HepG2 (cell line): ENCODE measurements around the gene NT5M. TPM values are rescaled to one million over a fixed set of nuclear protein-coding genes. Genes with fewer than 3 reads are reported as not detected.

Source experiments
- BCL6 ChIP-seq: IDR thresholded peaks from 2 replicates; pipeline ENCODE4 v1.6.1; 2016; ENCODE audit warnings: missing genetic modification reagents, missing compliant biosample characterization
- CC2D1A ChIP-seq: sonication (generic); formaldehyde crosslinking; IDR thresholded peaks from 2 replicates; pipeline ENCODE4 v1.8.1; 2023; ENCODE audit warnings: mild to moderate bottlenecking, missing genetic modification reagents
- ELF3 ChIP-seq: IDR thresholded peaks from 2 replicates; pipeline ENCODE4 v1.6.1; 2016; ENCODE audit warnings: missing genetic modification reagents, missing compliant biosample characterization
- HDAC1 ChIP-seq: sonication (generic); formaldehyde crosslinking; IDR thresholded peaks from 2 replicates; pipeline ENCODE4 v1.5.1; 2020; ENCODE audit warnings: mild to moderate bottlenecking, missing genetic modification reagents
- ISX ChIP-seq: sonication (generic); formaldehyde crosslinking; conservative IDR thresholded peaks from 2 replicates; pipeline ENCODE4 v1.5.0; 2020; ENCODE audit warnings: missing genetic modification reagents
- KAT8 ChIP-seq: IDR thresholded peaks from 2 replicates; pipeline ENCODE4 v1.6.1; 2016; ENCODE audit warnings: missing genetic modification reagents, missing compliant biosample characterization
- MXD3 ChIP-seq: IDR thresholded peaks from 2 replicates; pipeline ENCODE4 v1.6.1; 2016; ENCODE audit warnings: mild to moderate bottlenecking, missing biosample characterization, missing genetic modification reagents
- NR2F1 ChIP-seq, 2 experiments: fragments of 450-650 bp in 1 of 2; formaldehyde crosslinking in 1 of 2; IDR thresholded peaks; 2 replicates each; pipeline versions ENCODE4 v1.5.0 to v1.6.1; 2016 to 2020; ENCODE audit warnings: mild to moderate bottlenecking in 1 of 2, missing compliant biosample characterization in 1 of 2, missing genetic modification reagents in 1 of 2, moderate library complexity in 1 of 2
- RELA ChIP-seq: sonication (generic); formaldehyde crosslinking; IDR thresholded peaks from 2 replicates; pipeline ENCODE4 v1.4.0; 2020; ENCODE audit warnings: missing genetic modification reagents
- SIX4 ChIP-seq: sonication (generic); formaldehyde crosslinking; IDR thresholded peaks from 2 replicates; pipeline ENCODE4 v1.4.0; 2020; ENCODE audit warnings: missing genetic modification reagents
- STAT5B ChIP-seq: sonication (generic); formaldehyde crosslinking; IDR thresholded peaks from 2 replicates; pipeline ENCODE4 v1.4.0; 2020; ENCODE audit warnings: missing genetic modification reagents
- SUZ12 ChIP-seq: fragments of 150-350 bp; IDR thresholded peaks from 2 replicates; pipeline ENCODE4 v1.6.1; 2014; ENCODE audit warnings: low read depth, low read length
- ZBTB39 ChIP-seq: sonication (generic); formaldehyde crosslinking; IDR thresholded peaks from 2 replicates; pipeline ENCODE4 v1.5.0; 2020; ENCODE audit warnings: missing genetic modification reagents
- ZFX ChIP-seq: sonication (generic); formaldehyde crosslinking; IDR thresholded peaks from 2 replicates; pipeline ENCODE4 v1.4.0; 2020; ENCODE audit warnings: mild to moderate bottlenecking, low read depth, missing genetic modification reagents, moderate library complexity
- ZNF230 ChIP-seq: sonication (generic); formaldehyde crosslinking; IDR thresholded peaks from 2 replicates; pipeline ENCODE4 v1.4.0; 2020; ENCODE audit warnings: mild to moderate bottlenecking, missing genetic modification reagents
- ZNF317 ChIP-seq: sonication (generic); formaldehyde crosslinking; IDR thresholded peaks from 2 replicates; pipeline ENCODE4 v1.5.0; 2020; ENCODE audit warnings: mild to moderate bottlenecking, missing genetic modification reagents
- ZNF468 ChIP-seq: sonication (generic); formaldehyde crosslinking; IDR thresholded peaks from 2 replicates; pipeline ENCODE4 v1.8.0; 2022; ENCODE audit warnings: mild to moderate bottlenecking, moderate library complexity, missing genetic modification reagents
- ZNF501 ChIP-seq: sonication (generic); formaldehyde crosslinking; IDR thresholded peaks from 2 replicates; pipeline ENCODE4 v1.5.1; 2020; ENCODE audit warnings: mild to moderate bottlenecking, moderate library complexity, missing genetic modification reagents
- ZNF513 ChIP-seq: sonication (generic); formaldehyde crosslinking; conservative IDR thresholded peaks from 2 replicates; pipeline ENCODE4 v1.5.0; 2020; ENCODE audit warnings: missing genetic modification reagents
- ZNF597 ChIP-seq: sonication (generic); formaldehyde crosslinking; IDR thresholded peaks from 2 replicates; pipeline ENCODE4 v1.5.0; 2020; ENCODE audit warnings: missing genetic modification reagents
- ZNF615 ChIP-seq: sonication (generic); formaldehyde crosslinking; IDR thresholded peaks from 2 replicates; pipeline ENCODE4 v1.5.0; 2020; ENCODE audit warnings: mild to moderate bottlenecking, missing genetic modification reagents, borderline replicate concordance
- polyA plus RNA-seq, 8 experiments: library from polyadenylated mRNA; depleted of rRNA in 3 of 8; stranded (reverse) in 7 of 8; unstranded in 1 of 8; fragments of >200 nt; fragmentation: Illumina TruSeq in 4 of 8; extraction: Trizol in 4 of 8; gene quantifications; 2 replicates each; pipeline versions ENCODE4 v1.2.1 to v1.2.3, GENCODE V29; 2011 to 2016; ENCODE audit warnings: low read depth in 4 of 8, missing spikeins in 1 of 8, mixed read lengths in 1 of 8; ENCODE audit not compliant: insufficient read depth in 1 of 8
- total RNA-seq, 5 experiments: library from RNA; depleted of rRNA; stranded (reverse); fragments of >200 nt; fragmentation: Illumina TruSeq; extraction: Trizol; gene quantifications; 2 replicates each; pipeline ENCODE4 v1.2.3, GENCODE V29; 2016; ENCODE audit warnings: low read depth in 1 of 5

The NT5M gene
- total and polyA plus RNA-seq, 2 of the 13 experiments (the other 11 are each of a cell fraction or from before 2014, with no cell fraction given), result 0.55 to 0.78 TPM

GRCh38 chr17:17280613-17281549 lies 22.3 kb upstream of the NT5M start, which contains the start of gene COPS3 (continued):
- no peak for TF ChIP-seq ZBTB39
- TF ChIP-seq ZFX (CRISPR knock-in tag), result peak; percentile 87
- TF ChIP-seq ZNF513 (CRISPR knock-in tag), result no peak
- TF ChIP-seq NR2F1 (CRISPR knock-in tag; IDR thresholded peaks at IDR 0.05), result no peak
- TF ChIP-seq ISX, result 0 out of 2 replicates have a peak, but pooled peaks have one; percentile 30
- TF ChIP-seq HDAC1 (CRISPR knock-in tag), result peak; percentile 86
- TF ChIP-seq SUZ12, result no peak
- no peak for TF ChIP-seq ZNF615
- TF ChIP-seq ZNF468 (CRISPR knock-in tag), result 0 out of 2 replicates have a peak, but pooled peaks have one; percentile 70
- TF ChIP-seq ZNF597, result no peak
- TF ChIP-seq RELA (CRISPR knock-in tag), result no peak
- TF ChIP-seq STAT5B, result no peak
- TF ChIP-seq ZNF317 (CRISPR knock-in tag), result peak; percentile 82
- TF ChIP-seq ELF3 (CRISPR knock-in tag), result peak; percentile 68
- TF ChIP-seq ZNF501, result peak; percentile 82
- no peak for TF ChIP-seq SIX4
- TF ChIP-seq CC2D1A, result no peak
- peak; percentile 85 for TF ChIP-seq KAT8 (CRISPR knock-in tag)
- no peak; the same call in 1 of the 2 replicates for TF ChIP-seq MXD3
- TF ChIP-seq BCL6 (CRISPR knock-in tag), result peak; percentile 7; the same call in 1 of the 2 replicates
- no peak for TF ChIP-seq ZNF230 (CRISPR knock-in tag)
- TF ChIP-seq, all 625 proteins: peak for 267
